Measurements from ENCODE around the gene SCAI. TPM values are rescaled to one million over a fixed set of nuclear protein-coding genes. Genes with fewer than 3 reads are reported as not detected.

Gene SCAI
- total and polyA plus RNA-seq, 2 experiments from 2014 or later, result 13.3 to 35.0 TPM

DNA sequence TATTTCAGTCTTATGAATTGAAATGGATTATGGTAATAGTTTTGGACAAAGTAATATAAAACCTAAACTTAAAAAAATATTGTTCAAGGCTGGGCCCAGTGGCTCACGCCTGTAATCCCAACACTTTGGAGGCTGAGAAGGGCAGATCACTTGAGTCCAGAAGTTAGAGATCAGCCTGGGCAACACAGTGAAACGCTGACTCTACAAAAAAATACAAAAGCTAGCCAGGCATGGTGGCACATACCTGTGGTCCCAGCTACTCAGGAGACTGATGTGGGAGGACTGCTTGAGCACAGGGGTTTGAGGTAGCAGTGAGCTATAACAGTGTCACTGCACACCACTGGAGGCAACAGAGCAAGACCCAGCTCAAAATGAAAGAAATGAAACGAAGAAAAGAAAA, 81.9 kb downstream of the SCAI start:
- Histone ChIP-seq H3K9me2 (ENCODE audit: insufficient read depth) (no peaks in the 10 kb centered on the region), H4K20me1 (replicated peaks; ENCODE audit: insufficient read depth) (peaks cover 5% of the 10 kb centered on the region; the same call in 1 of the 2 replicates), H3K27me3 (ENCODE audit: insufficient read depth) (no peaks in the 10 kb centered on the region), H3K27ac (ENCODE audit: low read depth) (no peak overlapping the region), H3K4me2 (no peak overlapping the region), H2AFZ (no peak overlapping the region), H3K4me3 (no peak overlapping the region), H3K4me1 (ENCODE audit: insufficient read depth) (no peaks in the 10 kb centered on the region), H3K79me2 (replicated peaks; ENCODE audit: insufficient read depth) (peaks cover 23% of the 10 kb centered on the region), H3F3A (replicated peaks; ENCODE audit: low read depth) (no peaks in the 10 kb centered on the region), H3K36me3 (ENCODE audit: insufficient read depth) (no peaks in the 10 kb centered on the region)
- Mint-ChIP-seq H3K27ac (no peak overlapping the region), H3K9me3 (no peaks in the 10 kb centered on the region), H3K4me1 (no peaks in the 10 kb centered on the region), H3K27me3 (ENCODE audit: insufficient read depth, low read depth, poor library complexity) (peaks cover 2% of the 10 kb centered on the region), H3K4me3 (no peak overlapping the region), H3K36me3 (ENCODE audit: low read depth) (peaks cover 4% of the 10 kb centered on the region; the same call in 2 of the 3 replicates)
- no peak for TF ChIP-seq CREB1 (CRISPR knock-in tag; IDR thresholded peaks at IDR 0.05; ENCODE audit: low read depth)
- DNase-seq (ENCODE audit: low spot score) (no peak), ATAC-seq (no peak)

DNA sequence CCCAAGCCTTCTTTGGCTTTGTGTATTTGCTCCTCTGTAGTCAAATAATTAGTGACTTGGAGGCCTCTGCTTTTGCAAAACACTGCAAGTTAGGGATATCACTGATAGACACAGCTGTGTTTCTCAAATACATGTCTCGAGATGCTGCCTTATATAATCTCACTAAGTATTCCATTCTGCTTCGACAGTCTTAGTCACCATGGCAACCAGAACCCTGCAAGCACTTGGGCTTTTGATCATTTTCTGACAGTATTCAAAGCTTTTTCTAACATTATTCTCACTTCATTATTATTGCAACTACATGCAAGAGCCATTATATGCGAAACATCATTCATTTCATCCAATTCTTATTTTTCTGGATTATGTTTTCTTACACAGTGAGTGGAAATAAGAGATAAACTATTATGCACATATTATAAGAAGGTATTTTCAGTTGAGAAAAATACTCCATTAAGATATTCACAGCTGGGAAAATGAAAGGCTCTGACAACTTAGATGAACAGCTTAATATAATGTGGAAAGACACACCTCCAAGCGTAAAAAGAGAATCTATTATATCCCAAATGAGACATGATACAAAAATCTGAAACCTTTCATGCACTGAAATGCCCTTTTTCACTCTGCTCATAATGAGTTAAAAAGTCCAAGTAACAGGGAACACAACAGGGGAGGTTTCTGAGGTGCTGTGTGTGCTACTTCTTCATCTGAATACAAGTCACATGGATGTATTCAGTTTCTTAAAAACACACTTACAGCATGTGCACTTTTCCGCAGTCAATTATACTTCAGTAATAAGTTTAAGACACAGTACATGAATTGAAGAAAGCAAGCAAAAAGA, 93.9 kb downstream of the SCAI start:
- DNase-seq (ENCODE audit: low spot score), result no peak
- H3K27ac Mint-ChIP-seq, result no peak overlapping the region

More for the DNA sequence above, 93.9 kb downstream of the SCAI start:
- H3K36me3 ChIP-seq (ENCODE audit: insufficient read depth), result no peaks in the 10 kb centered on the region
- H4K20me1 ChIP-seq (replicated peaks; ENCODE audit: insufficient read depth), result no peaks in the 10 kb centered on the region
- H3K9me3 Mint-ChIP-seq, result no peaks in the 10 kb centered on the region
- H3K4me1 ChIP-seq (ENCODE audit: insufficient read depth), result no peaks in the 10 kb centered on the region
- H3F3A ChIP-seq (replicated peaks; ENCODE audit: low read depth), result no peaks in the 10 kb centered on the region
- H3K36me3 Mint-ChIP-seq (ENCODE audit: low read depth), result peaks cover 23% of the 10 kb centered on the region
- H3K4me3 Mint-ChIP-seq, result no peak overlapping the region
- no peak for ATAC-seq
- peaks cover under 1% of the 10 kb centered on the region for H3K27me3 Mint-ChIP-seq (ENCODE audit: insufficient read depth, low read depth, poor library complexity)
- no peaks in the 10 kb centered on the region for H3K4me1 Mint-ChIP-seq
- H3K27me3 ChIP-seq (ENCODE audit: insufficient read depth), result no peaks in the 10 kb centered on the region
- H3K9me2 ChIP-seq (ENCODE audit: insufficient read depth), result no peaks in the 10 kb centered on the region
- H2AFZ ChIP-seq, result no peak overlapping the region
- H3K4me2 ChIP-seq, result no peak overlapping the region
- H3K27ac ChIP-seq (ENCODE audit: low read depth), result no peak overlapping the region
- H3K79me2 ChIP-seq (replicated peaks; ENCODE audit: insufficient read depth), result peaks cover 3% of the 10 kb centered on the region; the same call in 1 of the 2 replicates
- no peak overlapping the region for H3K4me3 ChIP-seq
- no peak for TF ChIP-seq ZNF114 (CRISPR knock-in tag; IDR thresholded peaks at IDR 0.05)
- TF ChIP-seq EZH2phosphoT487 (IDR thresholded peaks at IDR 0.05; ENCODE audit: unreplicated experiment), result no peak
- TF ChIP-seq NANOG (IDR thresholded peaks at IDR 0.05; ENCODE audit: borderline replicate concordance), result no peak
- TF ChIP-seq ZNF331 (CRISPR knock-in tag; IDR thresholded peaks at IDR 0.05; ENCODE audit: low read depth), result no peak
- TF ChIP-seq, protein P1, sequence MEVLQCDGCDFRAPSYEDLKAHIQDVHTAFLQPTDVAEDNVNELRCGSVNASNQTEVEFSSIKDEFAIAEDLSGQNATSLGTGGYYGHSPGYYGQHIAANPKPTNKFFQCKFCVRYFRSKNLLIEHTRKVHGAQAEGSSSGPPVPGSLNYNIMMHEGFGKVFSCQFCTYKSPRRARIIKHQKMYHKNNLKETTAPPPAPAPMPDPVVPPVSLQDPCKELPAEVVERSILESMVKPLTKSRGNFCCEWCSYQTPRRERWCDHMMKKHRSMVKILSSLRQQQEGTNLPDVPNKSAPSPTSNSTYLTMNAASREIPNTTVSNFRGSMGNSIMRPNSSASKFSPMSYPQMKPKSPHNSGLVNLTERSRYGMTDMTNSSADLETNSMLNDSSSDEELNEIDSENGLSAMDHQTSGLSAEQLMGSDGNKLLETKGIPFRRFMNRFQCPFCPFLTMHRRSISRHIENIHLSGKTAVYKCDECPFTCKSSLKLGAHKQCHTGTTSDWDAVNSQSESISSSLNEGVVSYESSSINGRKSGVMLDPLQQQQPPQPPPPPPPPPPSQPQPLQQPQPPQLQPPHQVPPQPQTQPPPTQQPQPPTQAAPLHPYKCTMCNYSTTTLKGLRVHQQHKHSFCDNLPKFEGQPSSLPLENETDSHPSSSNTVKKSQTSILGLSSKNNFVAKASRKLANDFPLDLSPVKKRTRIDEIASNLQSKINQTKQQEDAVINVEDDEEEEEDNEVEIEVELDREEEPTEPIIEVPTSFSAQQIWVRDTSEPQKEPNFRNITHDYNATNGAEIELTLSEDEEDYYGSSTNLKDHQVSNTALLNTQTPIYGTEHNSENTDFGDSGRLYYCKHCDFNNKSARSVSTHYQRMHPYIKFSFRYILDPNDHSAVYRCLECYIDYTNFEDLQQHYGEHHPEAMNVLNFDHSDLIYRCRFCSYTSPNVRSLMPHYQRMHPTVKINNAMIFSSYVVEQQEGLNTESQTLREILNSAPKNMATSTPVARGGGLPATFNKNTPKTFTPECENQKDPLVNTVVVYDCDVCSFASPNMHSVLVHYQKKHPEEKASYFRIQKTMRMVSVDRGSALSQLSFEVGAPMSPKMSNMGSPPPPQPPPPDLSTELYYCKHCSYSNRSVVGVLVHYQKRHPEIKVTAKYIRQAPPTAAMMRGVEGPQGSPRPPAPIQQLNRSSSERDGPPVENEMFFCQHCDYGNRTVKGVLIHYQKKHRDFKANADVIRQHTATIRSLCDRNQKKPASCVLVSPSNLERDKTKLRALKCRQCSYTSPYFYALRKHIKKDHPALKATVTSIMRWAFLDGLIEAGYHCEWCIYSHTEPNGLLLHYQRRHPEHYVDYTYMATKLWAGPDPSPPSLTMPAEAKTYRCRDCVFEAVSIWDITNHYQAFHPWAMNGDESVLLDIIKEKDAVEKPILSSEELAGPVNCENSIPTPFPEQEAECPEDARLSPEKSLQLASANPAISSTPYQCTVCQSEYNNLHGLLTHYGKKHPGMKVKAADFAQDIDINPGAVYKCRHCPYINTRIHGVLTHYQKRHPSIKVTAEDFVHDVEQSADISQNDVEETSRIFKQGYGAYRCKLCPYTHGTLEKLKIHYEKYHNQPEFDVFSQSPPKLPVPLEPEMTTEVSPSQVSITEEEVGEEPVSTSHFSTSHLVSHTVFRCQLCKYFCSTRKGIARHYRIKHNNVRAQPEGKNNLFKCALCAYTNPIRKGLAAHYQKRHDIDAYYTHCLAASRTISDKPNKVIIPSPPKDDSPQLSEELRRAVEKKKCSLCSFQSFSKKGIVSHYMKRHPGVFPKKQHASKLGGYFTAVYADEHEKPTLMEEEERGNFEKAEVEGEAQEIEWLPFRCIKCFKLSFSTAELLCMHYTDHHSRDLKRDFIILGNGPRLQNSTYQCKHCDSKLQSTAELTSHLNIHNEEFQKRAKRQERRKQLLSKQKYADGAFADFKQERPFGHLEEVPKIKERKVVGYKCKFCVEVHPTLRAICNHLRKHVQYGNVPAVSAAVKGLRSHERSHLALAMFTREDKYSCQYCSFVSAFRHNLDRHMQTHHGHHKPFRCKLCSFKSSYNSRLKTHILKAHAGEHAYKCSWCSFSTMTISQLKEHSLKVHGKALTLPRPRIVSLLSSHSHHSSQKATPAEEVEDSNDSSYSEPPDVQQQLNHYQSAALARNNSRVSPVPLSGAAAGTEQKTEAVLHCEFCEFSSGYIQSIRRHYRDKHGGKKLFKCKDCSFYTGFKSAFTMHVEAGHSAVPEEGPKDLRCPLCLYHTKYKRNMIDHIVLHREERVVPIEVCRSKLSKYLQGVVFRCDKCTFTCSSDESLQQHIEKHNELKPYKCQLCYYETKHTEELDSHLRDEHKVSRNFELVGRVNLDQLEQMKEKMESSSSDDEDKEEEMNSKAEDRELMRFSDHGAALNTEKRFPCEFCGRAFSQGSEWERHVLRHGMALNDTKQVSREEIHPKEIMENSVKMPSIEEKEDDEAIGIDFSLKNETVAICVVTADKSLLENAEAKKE (CRISPR knock-in tag; IDR thresholded peaks at IDR 0.05), result no peak
- TF ChIP-seq, protein P2, sequence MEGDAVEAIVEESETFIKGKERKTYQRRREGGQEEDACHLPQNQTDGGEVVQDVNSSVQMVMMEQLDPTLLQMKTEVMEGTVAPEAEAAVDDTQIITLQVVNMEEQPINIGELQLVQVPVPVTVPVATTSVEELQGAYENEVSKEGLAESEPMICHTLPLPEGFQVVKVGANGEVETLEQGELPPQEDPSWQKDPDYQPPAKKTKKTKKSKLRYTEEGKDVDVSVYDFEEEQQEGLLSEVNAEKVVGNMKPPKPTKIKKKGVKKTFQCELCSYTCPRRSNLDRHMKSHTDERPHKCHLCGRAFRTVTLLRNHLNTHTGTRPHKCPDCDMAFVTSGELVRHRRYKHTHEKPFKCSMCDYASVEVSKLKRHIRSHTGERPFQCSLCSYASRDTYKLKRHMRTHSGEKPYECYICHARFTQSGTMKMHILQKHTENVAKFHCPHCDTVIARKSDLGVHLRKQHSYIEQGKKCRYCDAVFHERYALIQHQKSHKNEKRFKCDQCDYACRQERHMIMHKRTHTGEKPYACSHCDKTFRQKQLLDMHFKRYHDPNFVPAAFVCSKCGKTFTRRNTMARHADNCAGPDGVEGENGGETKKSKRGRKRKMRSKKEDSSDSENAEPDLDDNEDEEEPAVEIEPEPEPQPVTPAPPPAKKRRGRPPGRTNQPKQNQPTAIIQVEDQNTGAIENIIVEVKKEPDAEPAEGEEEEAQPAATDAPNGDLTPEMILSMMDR (conservative IDR thresholded peaks at IDR 0.05; ENCODE audit: low read depth in 2 of 2), result no peak
- no peak for TF ChIP-seq POLR2AphosphoS5 (IDR thresholded peaks at IDR 0.05; ENCODE audit: low read depth)
- no peak for TF ChIP-seq STAT1 (IDR thresholded peaks at IDR 0.05; ENCODE audit: unreplicated experiment)
- no peak for TF ChIP-seq CREB1 (CRISPR knock-in tag; IDR thresholded peaks at IDR 0.05; ENCODE audit: low read depth)
- TF ChIP-seq, protein P3, sequence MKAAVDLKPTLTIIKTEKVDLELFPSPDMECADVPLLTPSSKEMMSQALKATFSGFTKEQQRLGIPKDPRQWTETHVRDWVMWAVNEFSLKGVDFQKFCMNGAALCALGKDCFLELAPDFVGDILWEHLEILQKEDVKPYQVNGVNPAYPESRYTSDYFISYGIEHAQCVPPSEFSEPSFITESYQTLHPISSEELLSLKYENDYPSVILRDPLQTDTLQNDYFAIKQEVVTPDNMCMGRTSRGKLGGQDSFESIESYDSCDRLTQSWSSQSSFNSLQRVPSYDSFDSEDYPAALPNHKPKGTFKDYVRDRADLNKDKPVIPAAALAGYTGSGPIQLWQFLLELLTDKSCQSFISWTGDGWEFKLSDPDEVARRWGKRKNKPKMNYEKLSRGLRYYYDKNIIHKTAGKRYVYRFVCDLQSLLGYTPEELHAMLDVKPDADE (IDR thresholded peaks at IDR 0.05), result no peak
